ENCODE data around the gene XCL1. TPM values are rescaled to one million over a fixed set of nuclear protein-coding genes. Genes with fewer than 3 reads are reported as not detected.

Gene XCL1
- total RNA-seq, 1 donor from 2014 or later: not detected

DNA sequence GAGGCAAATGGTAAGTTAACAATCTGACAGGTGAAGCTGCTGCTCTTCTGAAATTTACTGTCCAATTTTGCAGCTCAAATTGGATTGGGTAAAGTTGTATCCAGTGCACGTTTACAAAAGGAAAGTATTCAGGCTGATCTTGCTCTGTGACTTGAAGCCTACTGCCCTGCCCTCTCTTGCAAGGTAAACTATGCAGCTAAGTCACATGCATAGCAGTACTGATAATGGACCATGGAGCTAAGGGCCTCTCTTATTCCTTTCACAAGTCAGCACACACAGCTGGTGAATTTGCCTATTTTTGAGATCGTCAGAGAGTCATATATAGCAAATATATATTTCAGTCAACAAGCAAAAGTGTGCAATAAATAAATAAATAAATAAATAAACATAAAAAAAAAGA is 23.2 kb downstream of the XCL1 start:
- no peak for DNase-seq (ENCODE audit: extremely low spot score in 2 of 2)

DNA sequence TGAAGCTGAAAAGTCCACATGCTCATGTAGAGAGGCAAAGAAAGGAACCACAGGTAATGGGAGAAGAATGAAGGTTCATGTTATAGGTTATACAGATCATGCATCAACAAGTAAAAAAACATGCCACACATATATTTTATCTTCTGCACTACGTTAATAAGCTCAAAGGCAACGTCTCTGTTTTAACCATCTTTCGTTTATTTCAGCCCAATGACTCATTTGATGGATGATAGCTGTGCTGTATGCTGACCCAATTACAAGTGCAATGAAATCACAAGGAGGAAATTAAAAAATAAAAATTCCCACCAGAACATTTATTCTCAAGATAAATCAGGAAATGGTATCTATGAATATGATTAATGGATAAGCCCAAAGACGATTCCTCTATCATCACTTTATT is 24.6 kb downstream of the XCL1 start:
- no peak overlapping the region for H3K4me3 ChIP-seq
- H3K9me3 ChIP-seq: no peaks in the 10 kb centered on the region
- H3K36me3 ChIP-seq: no peaks in the 10 kb centered on the region
- H3K27ac ChIP-seq: no peak overlapping the region
- H3K4me1 ChIP-seq: no peaks in the 10 kb centered on the region
- no peaks in the 10 kb centered on the region for H3K27me3 ChIP-seq
- TF ChIP-seq POLR2A (IDR thresholded peaks at IDR 0.05) (no peak), POLR2AphosphoS5 (IDR thresholded peaks at IDR 0.05; ENCODE audit: insufficient read depth in 1 of 2, low read depth in 1 of 2) (no peak)
- TF ChIP-seq, protein P1, sequence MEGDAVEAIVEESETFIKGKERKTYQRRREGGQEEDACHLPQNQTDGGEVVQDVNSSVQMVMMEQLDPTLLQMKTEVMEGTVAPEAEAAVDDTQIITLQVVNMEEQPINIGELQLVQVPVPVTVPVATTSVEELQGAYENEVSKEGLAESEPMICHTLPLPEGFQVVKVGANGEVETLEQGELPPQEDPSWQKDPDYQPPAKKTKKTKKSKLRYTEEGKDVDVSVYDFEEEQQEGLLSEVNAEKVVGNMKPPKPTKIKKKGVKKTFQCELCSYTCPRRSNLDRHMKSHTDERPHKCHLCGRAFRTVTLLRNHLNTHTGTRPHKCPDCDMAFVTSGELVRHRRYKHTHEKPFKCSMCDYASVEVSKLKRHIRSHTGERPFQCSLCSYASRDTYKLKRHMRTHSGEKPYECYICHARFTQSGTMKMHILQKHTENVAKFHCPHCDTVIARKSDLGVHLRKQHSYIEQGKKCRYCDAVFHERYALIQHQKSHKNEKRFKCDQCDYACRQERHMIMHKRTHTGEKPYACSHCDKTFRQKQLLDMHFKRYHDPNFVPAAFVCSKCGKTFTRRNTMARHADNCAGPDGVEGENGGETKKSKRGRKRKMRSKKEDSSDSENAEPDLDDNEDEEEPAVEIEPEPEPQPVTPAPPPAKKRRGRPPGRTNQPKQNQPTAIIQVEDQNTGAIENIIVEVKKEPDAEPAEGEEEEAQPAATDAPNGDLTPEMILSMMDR (IDR thresholded peaks at IDR 0.05): no peak
- DNase-seq (ENCODE audit: extremely low spot score in 2 of 2): no peak
- intact Hi-C loops (cut with DNase I): loop anchor here (5.0 kb wide), 1 partner anchor 746 kb away; no protein-coding TSS in a partner anchor

More for the DNA sequence above, 23.2 kb downstream of the XCL1 start:
- no peak overlapping the region for H3K4me3 ChIP-seq
- intact Hi-C loops (cut with DNase I): loop anchor here (5.0 kb wide), 1 partner anchor 748 kb away; no protein-coding TSS in a partner anchor
- H3K4me1 ChIP-seq: no peaks in the 10 kb centered on the region
- no peaks in the 10 kb centered on the region for H3K9me3 ChIP-seq
- H3K27me3 ChIP-seq: no peaks in the 10 kb centered on the region
- H3K27ac ChIP-seq: no peak overlapping the region
- H3K36me3 ChIP-seq: no peaks in the 10 kb centered on the region
- TF ChIP-seq POLR2AphosphoS5 (IDR thresholded peaks at IDR 0.05; ENCODE audit: insufficient read depth in 1 of 2, low read depth in 1 of 2): no peak

DNA sequence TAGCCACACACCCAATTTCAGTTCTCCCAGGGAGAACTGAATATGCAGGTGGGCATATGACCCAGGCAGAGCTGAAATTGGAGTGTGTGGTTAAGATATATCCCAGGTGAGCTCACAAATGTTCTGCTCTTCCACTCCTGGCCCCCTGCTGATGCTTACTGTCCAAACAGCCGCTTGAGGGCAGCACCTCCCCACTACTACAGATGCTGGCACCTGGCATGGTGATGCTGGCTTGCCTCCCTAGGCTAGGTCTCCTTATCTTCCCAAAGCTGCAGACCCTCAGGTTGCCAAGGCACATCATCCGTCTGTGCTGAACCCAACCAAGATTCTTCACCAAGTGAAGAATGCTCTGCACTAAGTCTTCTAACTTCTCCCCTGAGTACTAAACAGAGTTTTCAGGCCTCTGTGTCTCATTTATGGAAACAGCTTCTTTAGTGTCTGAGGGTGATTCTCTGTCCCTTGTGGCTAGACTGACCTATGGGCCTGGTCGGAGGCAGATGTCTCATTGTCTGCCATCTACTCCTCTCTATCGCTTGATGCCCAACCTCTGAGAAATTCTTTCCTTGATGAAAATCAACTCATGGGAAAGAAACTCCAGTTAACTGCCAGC is 27.2 kb downstream of the XCL1 start:
- Histone ChIP-seq H3K27me3 (no peaks in the 10 kb centered on the region), H3K36me3 (no peaks in the 10 kb centered on the region), H3K4me1 (no peaks in the 10 kb centered on the region), H3K27ac (no peak overlapping the region), H3K4me3 (no peak overlapping the region), H3K9me3 (no peaks in the 10 kb centered on the region)
- DNase-seq (ENCODE audit: extremely low spot score in 2 of 2): no peak
- no peak for TF ChIP-seq POLR2AphosphoS5 (IDR thresholded peaks at IDR 0.05; ENCODE audit: insufficient read depth in 1 of 2, low read depth in 1 of 2)
- no peak for TF ChIP-seq POLR2A (IDR thresholded peaks at IDR 0.05)
- TF ChIP-seq, protein P1 (IDR thresholded peaks at IDR 0.05): peak; percentile 50 to 77 (median 72)
- intact Hi-C loops (cut with DNase I): loop anchor here (5.0 kb wide), 1 partner anchor 744 kb away; no protein-coding TSS in a partner anchor

DNA sequence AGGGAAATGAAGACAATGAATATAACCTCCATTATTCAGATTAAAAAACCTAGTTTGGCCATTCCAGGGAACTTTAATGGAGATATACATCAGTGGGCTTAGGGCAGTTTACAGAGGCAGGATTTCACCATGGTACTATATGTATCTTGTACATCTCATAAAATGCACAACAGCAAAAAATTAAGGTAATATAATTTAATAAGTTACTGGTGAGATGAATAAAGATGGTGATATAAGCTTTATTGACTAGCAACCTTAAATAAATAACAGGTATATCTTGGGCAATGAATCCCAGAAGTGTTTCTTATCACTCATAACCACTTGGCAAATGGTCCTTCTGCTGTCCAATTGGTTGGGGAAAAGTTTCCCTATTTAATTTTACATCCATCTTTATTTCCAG is 29.0 kb downstream of the XCL1 start:
- Histone ChIP-seq H3K4me3 (no peak overlapping the region), H3K36me3 (no peaks in the 10 kb centered on the region), H3K27ac (no peak overlapping the region), H3K9me3 (no peaks in the 10 kb centered on the region), H3K27me3 (no peaks in the 10 kb centered on the region), H3K4me1 (peaks cover 15% of the 10 kb centered on the region)
- intact Hi-C loops (cut with DNase I): no loop called here
- TF ChIP-seq POLR2A (IDR thresholded peaks at IDR 0.05) (no peak), POLR2AphosphoS5 (IDR thresholded peaks at IDR 0.05; ENCODE audit: insufficient read depth in 1 of 2, low read depth in 1 of 2) (no peak)
- TF ChIP-seq, protein P1 (IDR thresholded peaks at IDR 0.05): no peak
- DNase-seq (ENCODE audit: extremely low spot score in 2 of 2): no peak

DNA sequence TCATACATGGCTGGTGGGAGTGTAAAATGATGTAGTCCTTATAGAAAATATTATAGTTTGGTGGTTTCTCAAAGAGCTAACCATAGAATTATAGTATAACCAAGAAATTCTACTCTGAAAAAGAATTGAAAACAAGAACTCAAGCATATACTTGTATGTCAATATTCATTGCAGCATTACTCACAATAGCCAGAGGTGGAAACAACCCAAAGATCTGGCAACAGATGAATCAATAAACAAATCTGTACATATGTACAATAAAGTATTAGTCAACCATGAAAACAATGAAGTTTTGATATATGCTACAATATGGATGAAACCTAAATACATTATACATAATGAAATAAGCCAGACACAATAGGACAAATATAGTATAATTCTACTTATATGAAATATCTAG is 29.7 kb downstream of the XCL1 start:
- Histone ChIP-seq H3K36me3 (no peaks in the 10 kb centered on the region), H3K27ac (no peak overlapping the region), H3K4me3 (no peak overlapping the region), H3K9me3 (no peaks in the 10 kb centered on the region), H3K27me3 (no peaks in the 10 kb centered on the region), H3K4me1 (peaks cover 15% of the 10 kb centered on the region)
- DNase-seq (ENCODE audit: extremely low spot score in 2 of 2): no peak
- intact Hi-C loops (cut with DNase I): no loop called here
- TF ChIP-seq, protein P1 (IDR thresholded peaks at IDR 0.05): no peak
- TF ChIP-seq POLR2A (IDR thresholded peaks at IDR 0.05) (no peak), POLR2AphosphoS5 (IDR thresholded peaks at IDR 0.05; ENCODE audit: insufficient read depth in 1 of 2, low read depth in 1 of 2) (no peak)

All from vagina (tissue), 2 donors.